Hepatocyte (in vitro differentiated cells): Measurements from ENCODE around the gene FAT2. TPM values are rescaled to one million over a fixed set of nuclear protein-coding genes. Genes with fewer than 3 reads are reported as not detected.
"Not testable (repeated sequence)": the region's sequence is repeated elsewhere in the genome, so short reads cannot be mapped to it uniquely, and the experiment has no call there.

ENCODE experiments used
- DNase-seq: peaks from one replicate; pipeline ENCODE4 v3.0.0-alpha.2; 2016; ENCODE audit warnings: low spot score
- H2AFZ ChIP-seq: fragments of 200-600 bp; sonication (generic); 2 replicates; pipeline ENCODE4 v1.6.0; 2016; ENCODE audit warnings: antibody characterized with exemption, mild to moderate bottlenecking
- H3K27ac ChIP-seq: fragments of 200-600 bp; sonication (generic); 2 replicates; pipeline ENCODE4 v1.5.1; 2016; ENCODE audit warnings: mild to moderate bottlenecking
- H3K27me3 ChIP-seq: fragments of 200-600 bp; sonication (generic); 2 replicates; pipeline ENCODE4 v1.6.1; 2016
- H3K36me3 ChIP-seq: fragments of 200-600 bp; sonication (generic); replicated peaks from 2 replicates; pipeline ENCODE4 v1.5.1; 2016; ENCODE audit warnings: low read depth; ENCODE audit not compliant: insufficient read depth
- H3K4me1 ChIP-seq: fragments of 200-600 bp; sonication (generic); 2 replicates; pipeline ENCODE4 v1.5.1; 2016; ENCODE audit warnings: mild to moderate bottlenecking, moderate library complexity; ENCODE audit not compliant: insufficient read depth
- H3K4me2 ChIP-seq: fragments of 200-600 bp; sonication (generic); 2 replicates; pipeline ENCODE4 v1.6.0; 2016
- H3K4me3 ChIP-seq: fragments of 200-600 bp; sonication (generic); 2 replicates; pipeline ENCODE4 v1.5.1; 2016; ENCODE audit warnings: mild to moderate bottlenecking
- H3K79me2 ChIP-seq: fragments of 200-600 bp; sonication (generic); 2 replicates; pipeline ENCODE4 v1.6.0; 2017; ENCODE audit warnings: mild to moderate bottlenecking
- H3K9me2 ChIP-seq: fragments of 200-600 bp; sonication (generic); replicated peaks from 2 replicates; pipeline ENCODE4 v1.6.0; 2017; ENCODE audit warnings: mild to moderate bottlenecking; ENCODE audit not compliant: insufficient read depth
- H3K9me3 ChIP-seq: fragments of 200-600 bp; sonication (generic); 2 replicates; pipeline ENCODE4 v1.5.1; 2016; ENCODE audit warnings: low read depth, mild to moderate bottlenecking
- H4K20me1 ChIP-seq: fragments of 200-600 bp; sonication (generic); 2 replicates; pipeline ENCODE4 v1.6.0; 2016; ENCODE audit warnings: mild to moderate bottlenecking; ENCODE audit not compliant: insufficient read depth, poor library complexity, severe bottlenecking
- CTCF ChIP-seq: fragments of 200-600 bp; sonication (generic); IDR thresholded peaks from 2 replicates; pipeline ENCODE4 v1.5.1; 2016; ENCODE audit warnings: antibody characterized with exemption, mild to moderate bottlenecking; ENCODE audit not compliant: poor library complexity
- EZH2 ChIP-seq: fragments of 200-600 bp; sonication (generic); IDR thresholded peaks from 2 replicates; pipeline ENCODE4 v1.6.1; 2016; ENCODE audit warnings: antibody characterized with exemption, mild to moderate bottlenecking, borderline replicate concordance
- EZH2phosphoT487 ChIP-seq: fragments of 200-600 bp; sonication (generic); IDR thresholded peaks from one replicate; pipeline ENCODE4 v1.6.1; 2018; ENCODE audit warnings: antibody characterized with exemption, mild to moderate bottlenecking, low read depth, moderate library complexity; ENCODE audit not compliant: unreplicated experiment, severe bottlenecking
- WGBS: methylation state at CpG from one replicate; pipeline ENCODE4 v1.1.6; 2016; ENCODE audit warnings: low lambda C conversion rate; ENCODE audit errors: missing lambda C conversion rate; 5-methylcytosine and 5-hydroxymethylcytosine counted together
- polyA plus RNA-seq: library from polyadenylated mRNA; unstranded; fragments of >200 nt; fragmentation: Nextera tagmentation; extraction: Ambion mirVana; gene quantifications from 2 replicates; pipeline ENCODE4 v1.2.1, GENCODE V29; 2016
- total RNA-seq: library from RNA; depleted of rRNA; stranded (reverse); fragments of >200 nt; gene quantifications from 2 replicates; pipeline ENCODE4 v1.2.3, GENCODE V29; 2014

Gene FAT2
- total and polyA plus RNA-seq, 2 experiments from 2014 or later, result 0.10 to 0.40 TPM

GRCh38 chr5:151587796-151588555, 3.2 kb downstream of the FAT2 start:
- 94% methylated on average over 5 of the region's 5 CpGs for WGBS
- DNase-seq, result no peak
- H3K4me3 ChIP-seq, result no peak overlapping the region
- no peaks in the 10 kb centered on the region for H4K20me1 ChIP-seq
- H3K79me2 ChIP-seq, result no peaks in the 10 kb centered on the region
- no peak overlapping the region for H2AFZ ChIP-seq
- peaks cover 3% of the 10 kb centered on the region for H3K27me3 ChIP-seq
- H3K36me3 ChIP-seq, result no peaks in the 10 kb centered on the region
- H3K4me1 ChIP-seq, result peaks cover 8% of the 10 kb centered on the region
- H3K9me2 ChIP-seq, result no peaks in the 10 kb centered on the region
- H3K9me3 ChIP-seq, result no peaks in the 10 kb centered on the region
- TF ChIP-seq EZH2, result no peak
- no peak for TF ChIP-seq EZH2phosphoT487
- no peak for TF ChIP-seq CTCF
- H3K27ac ChIP-seq, result no peak overlapping the region
- H3K4me2 ChIP-seq, result no peak overlapping the region

- 79% methylated on average over 10 of the region's 10 CpGs for WGBS
- Histone ChIP-seq H3K4me3 (no peak overlapping the region), H3K27ac (no peak overlapping the region), H3K36me3 (no peaks in the 10 kb centered on the region), H3K27me3 (peaks cover 3% of the 10 kb centered on the region), H4K20me1 (no peaks in the 10 kb centered on the region), H3K9me3 (no peaks in the 10 kb centered on the region), H3K4me1 (no peaks in the 10 kb centered on the region), H3K9me2 (no peaks in the 10 kb centered on the region), H3K79me2 (no peaks in the 10 kb centered on the region), H2AFZ (no peak overlapping the region), H3K4me2 (no peak overlapping the region)
- TF ChIP-seq CTCF (no peak), EZH2 (no peak), EZH2phosphoT487 (no peak)
- DNase-seq, result no peak
Observed at GRCh38 chr5:151585970-151586369, 5.2 kb downstream of the FAT2 start.

- H3K36me3 ChIP-seq, H3K4me2 ChIP-seq, H3K4me3 ChIP-seq, H4K20me1 ChIP-seq, H3K4me1 ChIP-seq, H3K79me2 ChIP-seq, H3K9me2 ChIP-seq, H3K27ac ChIP-seq, H3K27me3 ChIP-seq, H2AFZ ChIP-seq, H3K9me3 ChIP-seq, DNase-seq: not testable (repeated sequence)
- WGBS, result 77% methylated on average over 4 of the region's 4 CpGs
Observed at GRCh38 chr5:151585344-151585743, 5.8 kb downstream of the FAT2 start.

- Histone ChIP-seq H3K79me2 (no peaks in the 10 kb centered on the region), H3K27ac (no peak overlapping the region), H3K4me2 (no peak overlapping the region), H3K9me3 (no peaks in the 10 kb centered on the region), H2AFZ (no peak overlapping the region), H3K9me2 (no peaks in the 10 kb centered on the region), H4K20me1 (no peaks in the 10 kb centered on the region), H3K36me3 (no peaks in the 10 kb centered on the region), H3K4me1 (no peaks in the 10 kb centered on the region), H3K27me3 (no peaks in the 10 kb centered on the region), H3K4me3 (no peak overlapping the region)
- DNase-seq, result no peak
- WGBS, result 86% methylated on average over 14 of the region's 14 CpGs
- TF ChIP-seq CTCF (no peak), EZH2 (no peak), EZH2phosphoT487 (no peak)
Observed at GRCh38 chr5:151584057-151584937, 6.8 kb downstream of the FAT2 start.
